SK-N-SH (cell line): ENCODE measurements around the gene BRAF.

Experiments used
- CTCF ChIP-seq: fragments of 200-600 bp; sonication (generic); IDR thresholded peaks from 2 replicates; pipeline ENCODE4 v1.6.1; 2017; ENCODE audit warnings: antibody characterized with exemption, mild to moderate bottlenecking, moderate library complexity
- EP300 ChIP-seq, 2 experiments: IDR thresholded peaks; 2 replicates each; pipeline versions ENCODE4 v1.4.0 to v1.6.1; 2012; ENCODE audit warnings: borderline replicate concordance in 1 of 2, low read depth in 1 of 2, low read length in 1 of 2
- GATA2 ChIP-seq: sonication (generic); formaldehyde crosslinking; IDR thresholded peaks from 2 replicates; pipeline ENCODE4 v1.5.0; 2020; ENCODE audit warnings: mild to moderate bottlenecking, missing genetic modification reagents
- TAF1 ChIP-seq: IDR thresholded peaks from 2 replicates; pipeline ENCODE4 v1.6.1; 2012; ENCODE audit warnings: low read depth, mild to moderate bottlenecking, low read length, moderate library complexity, borderline replicate concordance
- USF2 ChIP-seq: fragments of 150-350 bp; IDR thresholded peaks from 2 replicates; pipeline ENCODE4 v1.6.1; 2017; ENCODE audit warnings: antibody characterized with exemption, low read length, low read depth, borderline replicate concordance

- TF ChIP-seq CTCF (no peak), GATA2 (CRISPR knock-in tag) (no peak), USF2 (no peak), EP300 (IDR thresholded peaks at IDR 0.05; ENCODE audit: borderline replicate concordance in 1 of 2, low read depth in 1 of 2, low read length in 1 of 2) (no peak), TAF1 (no peak)
These were observed 254.3 kb downstream of the BRAF start for GRCh38 chr7:140670343-140670935.
